Gastrocnemius medialis (tissue), 4 donors: Measurements from ENCODE around the gene EMC6.
A peak's percentile ranks its signal among the peaks of the same experiment; 100 is the strongest.

ENCODE experiments used
- CTCF ChIP-seq, 5 experiments: fragments of 450-650 bp in 3 of 5; fragments of 200-600 bp in 2 of 5; sonication (generic) in 2 of 5; IDR thresholded peaks in 4 of 5; conservative IDR thresholded peaks in 1 of 5; 1 replicate in 4 of 5; 2 replicates in 1 of 5; pipeline ENCODE4 v1.5.1; 2016 to 2019; ENCODE audit warnings: antibody characterized with exemption in 5 of 5, mild to moderate bottlenecking in 3 of 5, moderate library complexity in 3 of 5
- POLR2A ChIP-seq, 2 donors: fragments of 450-650 bp; IDR thresholded peaks; one replicate each; pipeline ENCODE4 v1.6.1; 2017; ENCODE audit warnings: antibody characterized with exemption in 2 of 2, mild to moderate bottlenecking in 2 of 2, moderate library complexity in 2 of 2

- TF ChIP-seq CTCF (IDR thresholded peaks at IDR 0.05 in 4 of 5, conservative IDR thresholded peaks at IDR 0.05 in 1 of 5): no peak
- peak; percentile 95 to 99 for TF ChIP-seq POLR2A (IDR thresholded peaks at IDR 0.05)
These were observed at the start of gene EMC6, which contains the start of gene TAX1BP3 for GRCh38 chr17:3668279-3669084.
